Measurements from ENCODE around the gene CCDC188.

GRCh38 chr22:20106849-20107237 lies 44.0 kb downstream of the CCDC188 start:
- TF ChIP-seq ZNF423 (tag by site-specific recombination; IDR thresholded peaks at IDR 0.05), result no peak
- TF ChIP-seq ZNF521 (tag by site-specific recombination; IDR thresholded peaks at IDR 0.05), result no peak
- TF ChIP-seq ZNF626 (tag by site-specific recombination; IDR thresholded peaks at IDR 0.05), result no peak
- TF ChIP-seq ZNF768 (tag by site-specific recombination; IDR thresholded peaks at IDR 0.05), result no peak
- TF ChIP-seq ZNF621 (tag by site-specific recombination; IDR thresholded peaks at IDR 0.05), result no peak
- TF ChIP-seq ZNF76 (tag by site-specific recombination; IDR thresholded peaks at IDR 0.05; ENCODE audit: borderline replicate concordance, low read depth), result no peak
- no peak for TF ChIP-seq CTCF (tag by site-specific recombination; IDR thresholded peaks at IDR 0.05)
- TF ChIP-seq ZNF704 (tag by site-specific recombination; IDR thresholded peaks at IDR 0.05), result no peak
